HL-60 (cell line): ENCODE results near the gene IHH.

Source experiments
- GABPA ChIP-seq: IDR thresholded peaks from 2 replicates; pipeline ENCODE4 v1.6.1; 2012; ENCODE audit warnings: low read depth
- POLR2AphosphoS5 ChIP-seq: IDR thresholded peaks from 2 replicates; pipeline ENCODE4 v1.6.1; 2012; ENCODE audit warnings: low read depth
- REST ChIP-seq: IDR thresholded peaks from 2 replicates; pipeline ENCODE4 v1.6.1; 2012; ENCODE audit warnings: low read depth; ENCODE audit not compliant: insufficient replicate concordance
- TF ChIP-seq, protein P1 (sequence below): IDR thresholded peaks from one replicate; pipeline ENCODE4 v1.5.1; 2011; ENCODE audit warnings: low read length, control low read depth, inconsistent platforms; ENCODE audit not compliant: insufficient read depth

DNA sequence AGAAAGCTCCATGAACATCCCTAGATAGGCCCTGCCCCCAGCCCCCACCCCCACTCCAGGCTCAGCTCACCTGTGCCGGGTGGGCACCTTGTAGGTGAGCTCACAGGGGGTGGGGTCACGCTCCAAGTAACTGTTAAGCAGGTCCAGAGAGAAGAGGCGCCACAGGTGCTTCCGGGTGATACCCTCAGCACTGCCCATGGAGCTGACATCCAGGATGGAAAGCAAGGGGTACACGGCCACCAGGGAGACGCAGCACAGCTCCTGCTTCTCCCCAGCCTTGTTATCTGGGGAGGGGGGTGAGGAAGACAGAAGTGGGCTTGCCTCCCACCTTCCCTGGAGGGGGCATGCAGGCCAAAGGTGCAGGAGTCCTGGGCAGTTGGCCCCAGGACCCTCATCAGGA is 41.3 kb downstream of the IHH start:
- TF ChIP-seq, protein P1, sequence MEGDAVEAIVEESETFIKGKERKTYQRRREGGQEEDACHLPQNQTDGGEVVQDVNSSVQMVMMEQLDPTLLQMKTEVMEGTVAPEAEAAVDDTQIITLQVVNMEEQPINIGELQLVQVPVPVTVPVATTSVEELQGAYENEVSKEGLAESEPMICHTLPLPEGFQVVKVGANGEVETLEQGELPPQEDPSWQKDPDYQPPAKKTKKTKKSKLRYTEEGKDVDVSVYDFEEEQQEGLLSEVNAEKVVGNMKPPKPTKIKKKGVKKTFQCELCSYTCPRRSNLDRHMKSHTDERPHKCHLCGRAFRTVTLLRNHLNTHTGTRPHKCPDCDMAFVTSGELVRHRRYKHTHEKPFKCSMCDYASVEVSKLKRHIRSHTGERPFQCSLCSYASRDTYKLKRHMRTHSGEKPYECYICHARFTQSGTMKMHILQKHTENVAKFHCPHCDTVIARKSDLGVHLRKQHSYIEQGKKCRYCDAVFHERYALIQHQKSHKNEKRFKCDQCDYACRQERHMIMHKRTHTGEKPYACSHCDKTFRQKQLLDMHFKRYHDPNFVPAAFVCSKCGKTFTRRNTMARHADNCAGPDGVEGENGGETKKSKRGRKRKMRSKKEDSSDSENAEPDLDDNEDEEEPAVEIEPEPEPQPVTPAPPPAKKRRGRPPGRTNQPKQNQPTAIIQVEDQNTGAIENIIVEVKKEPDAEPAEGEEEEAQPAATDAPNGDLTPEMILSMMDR = no peak
- TF ChIP-seq GABPA (no peak), POLR2AphosphoS5 (no peak), REST (no peak)
